Activated T-cell treated with anti-CD3 and anti-CD28 coated beads, Interleukin-2, amount 50 U/mL, for 72 hours (primary cell): ENCODE measurements around the gene CDKAL1. TPM values are rescaled to one million over a fixed set of nuclear protein-coding genes. Genes with fewer than 3 reads are reported as not detected.

Experiments used
- ATAC-seq, 2 donors: fragments of 150-1000 bp; cut with Tn5 transposase; replicated peaks in 1 of 2; 2 replicates each; pipeline ENCODE4 v1.10.0; 2021; ENCODE audit warnings: moderate library complexity in 2 of 2, mild to moderate bottlenecking in 1 of 2
- DNase-seq, 2 donors: peaks; one replicate each; pipeline ENCODE4 v3.0.0; 2021 to 2022; ENCODE audit warnings: mixed read lengths in 1 of 2
- H3K27ac Mint-ChIP-seq: one replicate; pipeline ENCODE4 v1.8.0; 2022; ENCODE audit warnings: mild to moderate bottlenecking, moderate library complexity, mixed read lengths
- H3K27me3 Mint-ChIP-seq: one replicate; pipeline ENCODE4 v1.8.0; 2022; ENCODE audit warnings: low read depth, mixed read lengths
- H3K36me3 Mint-ChIP-seq, 2 donors: one replicate each; pipeline ENCODE4 v1.8.0; 2022; ENCODE audit warnings: mixed read lengths in 2 of 2, mild to moderate bottlenecking in 1 of 2; ENCODE audit not compliant: insufficient read depth in 2 of 2
- H3K4me1 Mint-ChIP-seq: one replicate; pipeline ENCODE4 v1.8.0; 2022; ENCODE audit warnings: low read depth, mixed read lengths
- H3K4me3 Mint-ChIP-seq, 2 donors: one replicate each; pipeline ENCODE4 v1.8.0; 2022; ENCODE audit warnings: mild to moderate bottlenecking in 2 of 2, mixed read lengths in 2 of 2, moderate library complexity in 2 of 2
- H3K9me3 Mint-ChIP-seq, 2 donors: one replicate each; pipeline ENCODE4 v1.8.0; 2022; ENCODE audit warnings: mixed read lengths in 2 of 2
- total RNA-seq, 2 donors: library from RNA; stranded (reverse); gene quantifications; one replicate each; pipeline ENCODE4 v1.2.3, GENCODE V29; 2022

The CDKAL1 gene
- total RNA-seq, 2 donors from 2014 or later = 25.9 to 29.8 TPM

GRCh38 chr6:21107796-21108195 lies 573.5 kb downstream of the CDKAL1 start:
- Mint-ChIP-seq H3K36me3 (no peaks in the 10 kb centered on the region), H3K9me3 (no peaks in the 10 kb centered on the region), H3K4me3 (no peak overlapping the region), H3K4me1 (no peaks in the 10 kb centered on the region), H3K27me3 (no peaks in the 10 kb centered on the region), H3K27ac (no peak overlapping the region)
- DNase-seq (no peak), ATAC-seq (peak in 1 of 2 donors; percentile 48)

- Mint-ChIP-seq H3K27me3 (no peaks in the 10 kb centered on the region), H3K36me3 (no peaks in the 10 kb centered on the region), H3K4me1 (no peaks in the 10 kb centered on the region), H3K27ac (no peak overlapping the region), H3K4me3 (no peak overlapping the region), H3K9me3 (no peaks in the 10 kb centered on the region)
- no peak for DNase-seq
- ATAC-seq = no peak
Measured at GRCh38 chr6:21109391-21110178, 575.3 kb downstream of the CDKAL1 start.

- no peaks in the 10 kb centered on the region for H3K27me3 Mint-ChIP-seq
Measured at GRCh38 chr6:21110684-21111083, 576.4 kb downstream of the CDKAL1 start.

GRCh38 chr6:21111093-21111725 lies 577.0 kb downstream of the CDKAL1 start:
- no peak for DNase-seq
- Mint-ChIP-seq H3K4me3 (no peak overlapping the region), H3K9me3 (no peaks in the 10 kb centered on the region), H3K36me3 (no peaks in the 10 kb centered on the region), H3K27me3 (no peaks in the 10 kb centered on the region), H3K4me1 (no peaks in the 10 kb centered on the region), H3K27ac (no peak overlapping the region)
- ATAC-seq = no peak

More at GRCh38 chr6:21110684-21111083, 576.4 kb downstream of the CDKAL1 start:
- Mint-ChIP-seq H3K27ac (no peak overlapping the region), H3K36me3 (no peaks in the 10 kb centered on the region), H3K4me1 (no peaks in the 10 kb centered on the region), H3K4me3 (no peak overlapping the region), H3K9me3 (no peaks in the 10 kb centered on the region)
- ATAC-seq (no peak), DNase-seq (no peak)

- Mint-ChIP-seq H3K9me3 (no peaks in the 10 kb centered on the region), H3K4me3 (no peak overlapping the region), H3K27ac (no peak overlapping the region), H3K4me1 (no peaks in the 10 kb centered on the region), H3K36me3 (no peaks in the 10 kb centered on the region), H3K27me3 (no peaks in the 10 kb centered on the region)
- ATAC-seq (no peak), DNase-seq (no peak)
Measured at GRCh38 chr6:21115111-21115510, 580.9 kb downstream of the CDKAL1 start.

GRCh38 chr6:21116736-21117135 lies 582.5 kb downstream of the CDKAL1 start:
- Mint-ChIP-seq H3K27me3 (no peaks in the 10 kb centered on the region), H3K36me3 (no peaks in the 10 kb centered on the region), H3K9me3 (no peaks in the 10 kb centered on the region), H3K4me1 (no peaks in the 10 kb centered on the region), H3K4me3 (no peak overlapping the region), H3K27ac (no peak overlapping the region)
- DNase-seq (no peak), ATAC-seq (no peak)

GRCh38 chr6:21118216-21118780 lies 584.0 kb downstream of the CDKAL1 start:
- Mint-ChIP-seq H3K9me3 (no peaks in the 10 kb centered on the region), H3K4me1 (no peaks in the 10 kb centered on the region), H3K36me3 (no peaks in the 10 kb centered on the region), H3K27ac (no peak overlapping the region), H3K27me3 (no peaks in the 10 kb centered on the region), H3K4me3 (no peak overlapping the region)
- ATAC-seq (no peak), DNase-seq (no peak)

- H3K36me3 Mint-ChIP-seq = peaks cover 0 to 2% of the 10 kb centered on the region in 2 donors
- H3K4me3 Mint-ChIP-seq = no peak overlapping the region
- H3K9me3 Mint-ChIP-seq = peaks cover 0 to 2% of the 10 kb centered on the region in 2 donors
- no peak overlapping the region for H3K27ac Mint-ChIP-seq
- no peak for ATAC-seq
- no peaks in the 10 kb centered on the region for H3K27me3 Mint-ChIP-seq
- DNase-seq = no peak
- H3K4me1 Mint-ChIP-seq = no peaks in the 10 kb centered on the region
Measured at GRCh38 chr6:21121636-21122136, 587.4 kb downstream of the CDKAL1 start.

- ATAC-seq = no peak
- Mint-ChIP-seq H3K9me3 (peaks cover 0 to 2% of the 10 kb centered on the region in 2 donors), H3K4me1 (no peaks in the 10 kb centered on the region)
Measured at GRCh38 chr6:21123507-21124436, 589.5 kb downstream of the CDKAL1 start.

GRCh38 chr6:21128601-21129000 lies 594.3 kb downstream of the CDKAL1 start:
- H3K4me1 Mint-ChIP-seq = no peaks in the 10 kb centered on the region
- H3K36me3 Mint-ChIP-seq = peaks cover 0 to 2% of the 10 kb centered on the region in 2 donors
- DNase-seq (no peak), ATAC-seq (no peak)
- no peak overlapping the region for H3K4me3 Mint-ChIP-seq
- H3K27ac Mint-ChIP-seq = no peak overlapping the region
- peaks cover 0 to 2% of the 10 kb centered on the region in 2 donors for H3K9me3 Mint-ChIP-seq
- H3K27me3 Mint-ChIP-seq = no peaks in the 10 kb centered on the region

More at GRCh38 chr6:21123507-21124436, 589.5 kb downstream of the CDKAL1 start:
- no peak overlapping the region for H3K27ac Mint-ChIP-seq
- peaks cover 0 to 2% of the 10 kb centered on the region in 2 donors for H3K36me3 Mint-ChIP-seq
- no peaks in the 10 kb centered on the region for H3K27me3 Mint-ChIP-seq
- DNase-seq = no peak
- no peak overlapping the region for H3K4me3 Mint-ChIP-seq

GRCh38 chr6:21131406-21131805 lies 597.1 kb downstream of the CDKAL1 start:
- no peaks in the 10 kb centered on the region for H3K4me1 Mint-ChIP-seq
- no peaks in the 10 kb centered on the region for H3K9me3 Mint-ChIP-seq
- no peaks in the 10 kb centered on the region for H3K27me3 Mint-ChIP-seq
- no peaks in the 10 kb centered on the region for H3K36me3 Mint-ChIP-seq
- H3K4me3 Mint-ChIP-seq = no peak overlapping the region
- DNase-seq = no peak
- no peak for ATAC-seq
- H3K27ac Mint-ChIP-seq = no peak overlapping the region

- no peaks in the 10 kb centered on the region for H3K9me3 Mint-ChIP-seq
- no peaks in the 10 kb centered on the region for H3K4me1 Mint-ChIP-seq
- no peak for DNase-seq
- ATAC-seq = no peak
- H3K36me3 Mint-ChIP-seq = no peaks in the 10 kb centered on the region
- no peak overlapping the region for H3K27ac Mint-ChIP-seq
- no peak overlapping the region for H3K4me3 Mint-ChIP-seq
- H3K27me3 Mint-ChIP-seq = no peaks in the 10 kb centered on the region
Measured at GRCh38 chr6:21132446-21132845, 598.2 kb downstream of the CDKAL1 start.
